Measurements from ENCODE around the gene LRRC34. TPM values are rescaled to one million over a fixed set of nuclear protein-coding genes. Genes with fewer than 3 reads are reported as not detected.

Gene LRRC34
- total and polyA plus RNA-seq, 4 donors, result 0.22 to 2.8 (median 0.85) TPM

DNA sequence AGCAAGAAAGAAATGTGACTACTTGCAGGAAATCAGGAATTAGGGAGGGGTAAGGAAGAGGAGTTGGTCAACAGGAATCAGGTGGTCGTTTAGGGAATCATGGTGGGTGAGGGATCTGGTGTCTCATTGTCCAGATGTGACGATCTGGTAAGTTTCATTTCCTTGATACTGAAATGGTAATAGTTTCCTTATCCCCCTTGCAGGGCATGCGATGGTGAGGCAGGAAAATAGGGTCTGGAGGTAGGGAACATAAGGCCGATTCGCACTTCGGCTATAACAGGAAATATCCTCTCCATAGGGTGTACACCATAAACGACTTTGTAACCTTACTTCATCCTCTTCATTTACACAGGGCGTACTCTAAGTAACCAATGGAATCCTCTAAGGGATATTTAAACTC lies 574 bp upstream of the LRRC34 start (continued):
- TF ChIP-seq, protein P1, sequence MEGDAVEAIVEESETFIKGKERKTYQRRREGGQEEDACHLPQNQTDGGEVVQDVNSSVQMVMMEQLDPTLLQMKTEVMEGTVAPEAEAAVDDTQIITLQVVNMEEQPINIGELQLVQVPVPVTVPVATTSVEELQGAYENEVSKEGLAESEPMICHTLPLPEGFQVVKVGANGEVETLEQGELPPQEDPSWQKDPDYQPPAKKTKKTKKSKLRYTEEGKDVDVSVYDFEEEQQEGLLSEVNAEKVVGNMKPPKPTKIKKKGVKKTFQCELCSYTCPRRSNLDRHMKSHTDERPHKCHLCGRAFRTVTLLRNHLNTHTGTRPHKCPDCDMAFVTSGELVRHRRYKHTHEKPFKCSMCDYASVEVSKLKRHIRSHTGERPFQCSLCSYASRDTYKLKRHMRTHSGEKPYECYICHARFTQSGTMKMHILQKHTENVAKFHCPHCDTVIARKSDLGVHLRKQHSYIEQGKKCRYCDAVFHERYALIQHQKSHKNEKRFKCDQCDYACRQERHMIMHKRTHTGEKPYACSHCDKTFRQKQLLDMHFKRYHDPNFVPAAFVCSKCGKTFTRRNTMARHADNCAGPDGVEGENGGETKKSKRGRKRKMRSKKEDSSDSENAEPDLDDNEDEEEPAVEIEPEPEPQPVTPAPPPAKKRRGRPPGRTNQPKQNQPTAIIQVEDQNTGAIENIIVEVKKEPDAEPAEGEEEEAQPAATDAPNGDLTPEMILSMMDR (IDR thresholded peaks at IDR 0.05; ENCODE audit: low read depth, low read length, missing input control), result no peak
- TF ChIP-seq FOXA1 (IDR thresholded peaks at IDR 0.05) (no peak), JUND (IDR thresholded peaks at IDR 0.05) (no peak), NR2F2 (IDR thresholded peaks at IDR 0.05) (no peak), RAD21 (IDR thresholded peaks at IDR 0.05) (no peak)
- TF ChIP-seq, protein P2, sequence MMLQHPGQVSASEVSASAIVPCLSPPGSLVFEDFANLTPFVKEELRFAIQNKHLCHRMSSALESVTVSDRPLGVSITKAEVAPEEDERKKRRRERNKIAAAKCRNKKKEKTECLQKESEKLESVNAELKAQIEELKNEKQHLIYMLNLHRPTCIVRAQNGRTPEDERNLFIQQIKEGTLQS (IDR thresholded peaks at IDR 0.05), result no peak
- TF ChIP-seq, protein P3, sequence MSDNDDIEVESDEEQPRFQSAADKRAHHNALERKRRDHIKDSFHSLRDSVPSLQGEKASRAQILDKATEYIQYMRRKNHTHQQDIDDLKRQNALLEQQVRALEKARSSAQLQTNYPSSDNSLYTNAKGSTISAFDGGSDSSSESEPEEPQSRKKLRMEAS (IDR thresholded peaks at IDR 0.05), result no peak

DNA sequence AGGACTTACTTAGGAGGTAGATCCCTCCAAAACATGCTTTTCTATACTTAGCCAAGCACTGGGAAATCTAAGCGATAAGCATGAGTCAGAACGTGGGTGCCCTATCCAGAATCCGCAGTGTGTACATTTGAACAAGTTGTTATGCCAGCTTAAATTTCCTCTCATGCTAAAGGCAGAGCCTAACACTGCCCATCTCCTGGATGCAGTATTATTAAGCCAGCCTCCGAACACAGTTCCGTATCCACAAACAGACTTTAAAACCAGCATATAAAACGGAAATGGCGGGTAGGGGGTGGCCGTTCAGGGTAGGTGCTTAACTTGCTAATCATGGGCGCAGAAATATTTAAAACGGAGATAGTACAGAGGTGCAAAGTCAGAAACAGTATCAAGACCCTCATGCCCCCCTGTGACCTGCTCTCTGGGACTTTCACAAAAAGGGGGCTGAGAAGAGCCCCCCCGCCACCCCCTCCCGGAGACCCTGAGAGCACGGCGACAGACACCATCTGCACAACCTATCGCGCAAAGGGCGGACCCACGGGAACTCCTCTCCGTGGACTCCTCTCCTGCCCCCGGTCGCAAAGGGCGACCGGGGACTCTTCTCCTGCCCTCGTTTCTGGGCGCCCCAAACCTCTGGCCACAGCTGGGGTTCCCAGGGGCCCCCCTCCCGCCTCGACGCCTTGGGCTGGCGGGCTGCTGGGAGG lies 923 bp downstream of the LRRC34 start:
- Histone ChIP-seq H3K36me3 (ENCODE audit: control insufficient read depth in 4 of 4, insufficient read depth in 3 of 4, low read depth in 1 of 4, low read length in 3 of 4) (no peaks in the 10 kb centered on the region), H3K27me3 (ENCODE audit: control insufficient read depth in 4 of 4, insufficient read depth in 4 of 4, low read length in 3 of 4) (no peaks in the 10 kb centered on the region), H3K4me1 (ENCODE audit: control insufficient read depth in 4 of 4, insufficient read depth in 4 of 4, low read length in 3 of 4) (peaks cover 4 to 23% (median 17%) of the 10 kb centered on the region in 4 donors), H3K27ac (ENCODE audit: low read depth in 1 of 2, low read length in 2 of 2) (peak overlapping the region in 1 of 2 donors; percentile 50), H3K9me3 (ENCODE audit: control insufficient read depth in 4 of 4, low read length in 3 of 4) (peaks cover 0 to 9% (median 0%) of the 10 kb centered on the region in 4 donors), H3K9ac (ENCODE audit: low read depth in 1 of 2, low read length in 2 of 2) (no peak overlapping the region), H3K4me3 (ENCODE audit: low read depth in 1 of 3, low read length in 3 of 3) (peak overlapping the region in 2 of 3 donors; percentile 40 to 55)
- 12% methylated on average over 29 of the region's 29 CpGs for WGBS
- no peak for TF ChIP-seq EGR1 (IDR thresholded peaks at IDR 0.05; ENCODE audit: low read depth in 2 of 2)
- TF ChIP-seq YY1 (IDR thresholded peaks at IDR 0.05), result peak; percentile 18
- DNase-seq (ENCODE audit: low spot score), result peak; percentile 38

DNA sequence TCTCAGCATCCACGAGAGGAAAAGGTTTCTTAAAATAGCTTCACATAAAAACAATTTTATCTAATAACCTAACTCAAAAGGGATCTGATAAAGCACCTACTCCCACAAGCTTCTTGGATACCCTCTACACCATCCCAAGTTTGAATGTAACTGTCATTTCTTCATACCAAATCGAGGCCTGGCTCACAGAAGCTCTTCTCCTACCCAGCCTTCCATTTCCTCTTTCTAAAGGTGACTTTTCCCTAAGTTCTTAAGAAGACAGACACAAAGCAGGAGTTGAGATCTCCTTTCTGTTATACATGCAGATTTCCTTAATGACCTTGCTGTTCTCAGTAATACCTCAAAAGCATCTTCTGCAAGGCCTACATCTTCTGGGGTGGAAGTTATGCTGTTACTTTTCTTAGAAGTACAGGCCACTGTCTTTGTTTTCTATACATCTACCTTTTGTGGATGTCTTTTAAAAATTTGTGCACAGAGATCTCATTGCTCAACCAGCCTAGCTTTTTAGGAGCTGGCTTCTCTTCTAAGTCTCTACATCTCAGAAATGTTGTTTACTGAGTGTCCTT lies 3.4 kb downstream of the LRRC34 start:
- Histone ChIP-seq H3K4me1 (ENCODE audit: control insufficient read depth in 4 of 4, insufficient read depth in 4 of 4, low read length in 3 of 4) (peaks cover 4 to 23% (median 17%) of the 10 kb centered on the region in 4 donors), H3K27me3 (ENCODE audit: control insufficient read depth in 4 of 4, insufficient read depth in 4 of 4, low read length in 3 of 4) (no peaks in the 10 kb centered on the region), H3K9me3 (ENCODE audit: control insufficient read depth in 4 of 4, low read length in 3 of 4) (no peaks in the 10 kb centered on the region), H3K27ac (ENCODE audit: low read depth in 1 of 2, low read length in 2 of 2) (no peak overlapping the region), H3K9ac (ENCODE audit: low read depth in 1 of 2, low read length in 2 of 2) (no peak overlapping the region), H3K36me3 (ENCODE audit: control insufficient read depth in 4 of 4, insufficient read depth in 3 of 4, low read depth in 1 of 4, low read length in 3 of 4) (no peaks in the 10 kb centered on the region), H3K4me3 (ENCODE audit: low read depth in 1 of 3, low read length in 3 of 3) (no peak overlapping the region)
- WGBS, result 74% methylated on average over 2 of the region's 2 CpGs
- no peak for DNase-seq (ENCODE audit: low spot score)
- TF ChIP-seq HNF4G (IDR thresholded peaks at IDR 0.05), result no peak
- TF ChIP-seq, protein P4, sequence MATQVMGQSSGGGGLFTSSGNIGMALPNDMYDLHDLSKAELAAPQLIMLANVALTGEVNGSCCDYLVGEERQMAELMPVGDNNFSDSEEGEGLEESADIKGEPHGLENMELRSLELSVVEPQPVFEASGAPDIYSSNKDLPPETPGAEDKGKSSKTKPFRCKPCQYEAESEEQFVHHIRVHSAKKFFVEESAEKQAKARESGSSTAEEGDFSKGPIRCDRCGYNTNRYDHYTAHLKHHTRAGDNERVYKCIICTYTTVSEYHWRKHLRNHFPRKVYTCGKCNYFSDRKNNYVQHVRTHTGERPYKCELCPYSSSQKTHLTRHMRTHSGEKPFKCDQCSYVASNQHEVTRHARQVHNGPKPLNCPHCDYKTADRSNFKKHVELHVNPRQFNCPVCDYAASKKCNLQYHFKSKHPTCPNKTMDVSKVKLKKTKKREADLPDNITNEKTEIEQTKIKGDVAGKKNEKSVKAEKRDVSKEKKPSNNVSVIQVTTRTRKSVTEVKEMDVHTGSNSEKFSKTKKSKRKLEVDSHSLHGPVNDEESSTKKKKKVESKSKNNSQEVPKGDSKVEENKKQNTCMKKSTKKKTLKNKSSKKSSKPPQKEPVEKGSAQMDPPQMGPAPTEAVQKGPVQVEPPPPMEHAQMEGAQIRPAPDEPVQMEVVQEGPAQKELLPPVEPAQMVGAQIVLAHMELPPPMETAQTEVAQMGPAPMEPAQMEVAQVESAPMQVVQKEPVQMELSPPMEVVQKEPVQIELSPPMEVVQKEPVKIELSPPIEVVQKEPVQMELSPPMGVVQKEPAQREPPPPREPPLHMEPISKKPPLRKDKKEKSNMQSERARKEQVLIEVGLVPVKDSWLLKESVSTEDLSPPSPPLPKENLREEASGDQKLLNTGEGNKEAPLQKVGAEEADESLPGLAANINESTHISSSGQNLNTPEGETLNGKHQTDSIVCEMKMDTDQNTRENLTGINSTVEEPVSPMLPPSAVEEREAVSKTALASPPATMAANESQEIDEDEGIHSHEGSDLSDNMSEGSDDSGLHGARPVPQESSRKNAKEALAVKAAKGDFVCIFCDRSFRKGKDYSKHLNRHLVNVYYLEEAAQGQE (IDR thresholded peaks at IDR 0.05), result no peak
- no peak for TF ChIP-seq FOXA2 (IDR thresholded peaks at IDR 0.05)
- TF ChIP-seq, protein P5, sequence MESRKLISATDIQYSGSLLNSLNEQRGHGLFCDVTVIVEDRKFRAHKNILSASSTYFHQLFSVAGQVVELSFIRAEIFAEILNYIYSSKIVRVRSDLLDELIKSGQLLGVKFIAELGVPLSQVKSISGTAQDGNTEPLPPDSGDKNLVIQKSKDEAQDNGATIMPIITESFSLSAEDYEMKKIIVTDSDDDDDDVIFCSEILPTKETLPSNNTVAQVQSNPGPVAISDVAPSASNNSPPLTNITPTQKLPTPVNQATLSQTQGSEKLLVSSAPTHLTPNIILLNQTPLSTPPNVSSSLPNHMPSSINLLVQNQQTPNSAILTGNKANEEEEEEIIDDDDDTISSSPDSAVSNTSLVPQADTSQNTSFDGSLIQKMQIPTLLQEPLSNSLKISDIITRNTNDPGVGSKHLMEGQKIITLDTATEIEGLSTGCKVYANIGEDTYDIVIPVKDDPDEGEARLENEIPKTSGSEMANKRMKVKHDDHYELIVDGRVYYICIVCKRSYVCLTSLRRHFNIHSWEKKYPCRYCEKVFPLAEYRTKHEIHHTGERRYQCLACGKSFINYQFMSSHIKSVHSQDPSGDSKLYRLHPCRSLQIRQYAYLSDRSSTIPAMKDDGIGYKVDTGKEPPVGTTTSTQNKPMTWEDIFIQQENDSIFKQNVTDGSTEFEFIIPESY (IDR thresholded peaks at IDR 0.05), result no peak
- TF ChIP-seq YY1 (IDR thresholded peaks at IDR 0.05), result no peak
- TF ChIP-seq, protein P1 (IDR thresholded peaks at IDR 0.05; ENCODE audit: low read depth, low read length, missing input control), result no peak
- TF ChIP-seq, protein P2 (IDR thresholded peaks at IDR 0.05), result no peak
- TF ChIP-seq HNF4A (conservative IDR thresholded peaks at IDR 0.05), result no peak
- TF ChIP-seq, protein P3 (IDR thresholded peaks at IDR 0.05), result no peak

Measured in liver (tissue), 9 donors.